C4-2B (cell line): ENCODE measurements around the gene RPGRIP1.

Experiments
- H3K27ac ChIP-seq: fragments of 450-650 bp; 2 replicates; pipeline ENCODE4 v1.5.1; 2017
- ZFX ChIP-seq: fragments of 450-650 bp; IDR thresholded peaks from 2 replicates; pipeline ENCODE4 v1.6.1; 2017
- TF ChIP-seq, protein P1 (sequence below): fragments of 450-650 bp; conservative IDR thresholded peaks from 2 replicates; pipeline ENCODE4 v1.5.1; 2017; ENCODE audit warnings: mild to moderate bottlenecking

Gene RPGRIP1

DNA sequence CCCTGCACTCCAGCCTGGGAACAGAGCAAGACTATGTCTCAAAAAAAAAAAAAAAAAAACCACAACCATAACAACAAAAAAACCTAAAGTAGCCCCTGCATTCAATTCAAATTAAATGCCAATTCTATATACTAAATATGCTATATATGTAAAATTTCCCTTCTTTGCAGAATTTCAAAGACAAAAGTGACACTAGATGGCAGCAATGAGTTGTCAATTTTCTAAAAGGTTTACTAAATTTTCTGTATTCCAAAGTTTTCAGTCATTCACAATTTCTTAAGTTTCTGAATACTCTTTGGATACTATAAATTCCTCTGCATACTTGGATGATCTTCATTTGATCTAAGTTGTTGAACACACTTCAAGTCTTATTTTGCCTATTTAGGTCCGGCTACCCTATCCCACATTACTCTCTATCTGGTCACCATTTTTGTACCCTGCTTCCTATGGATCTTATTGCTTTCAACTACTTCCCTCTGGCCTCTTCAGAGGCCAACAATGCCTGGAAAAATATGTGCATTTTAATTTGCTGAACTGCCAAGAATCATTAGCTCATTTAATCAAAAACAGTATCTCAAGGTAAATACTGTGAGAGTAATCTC is 38.6 kb upstream of the RPGRIP1 start:
- H3K27ac ChIP-seq = no peak overlapping the region
- TF ChIP-seq ZFX = no peak
- TF ChIP-seq, protein P1, sequence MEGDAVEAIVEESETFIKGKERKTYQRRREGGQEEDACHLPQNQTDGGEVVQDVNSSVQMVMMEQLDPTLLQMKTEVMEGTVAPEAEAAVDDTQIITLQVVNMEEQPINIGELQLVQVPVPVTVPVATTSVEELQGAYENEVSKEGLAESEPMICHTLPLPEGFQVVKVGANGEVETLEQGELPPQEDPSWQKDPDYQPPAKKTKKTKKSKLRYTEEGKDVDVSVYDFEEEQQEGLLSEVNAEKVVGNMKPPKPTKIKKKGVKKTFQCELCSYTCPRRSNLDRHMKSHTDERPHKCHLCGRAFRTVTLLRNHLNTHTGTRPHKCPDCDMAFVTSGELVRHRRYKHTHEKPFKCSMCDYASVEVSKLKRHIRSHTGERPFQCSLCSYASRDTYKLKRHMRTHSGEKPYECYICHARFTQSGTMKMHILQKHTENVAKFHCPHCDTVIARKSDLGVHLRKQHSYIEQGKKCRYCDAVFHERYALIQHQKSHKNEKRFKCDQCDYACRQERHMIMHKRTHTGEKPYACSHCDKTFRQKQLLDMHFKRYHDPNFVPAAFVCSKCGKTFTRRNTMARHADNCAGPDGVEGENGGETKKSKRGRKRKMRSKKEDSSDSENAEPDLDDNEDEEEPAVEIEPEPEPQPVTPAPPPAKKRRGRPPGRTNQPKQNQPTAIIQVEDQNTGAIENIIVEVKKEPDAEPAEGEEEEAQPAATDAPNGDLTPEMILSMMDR = peak; percentile 61

DNA sequence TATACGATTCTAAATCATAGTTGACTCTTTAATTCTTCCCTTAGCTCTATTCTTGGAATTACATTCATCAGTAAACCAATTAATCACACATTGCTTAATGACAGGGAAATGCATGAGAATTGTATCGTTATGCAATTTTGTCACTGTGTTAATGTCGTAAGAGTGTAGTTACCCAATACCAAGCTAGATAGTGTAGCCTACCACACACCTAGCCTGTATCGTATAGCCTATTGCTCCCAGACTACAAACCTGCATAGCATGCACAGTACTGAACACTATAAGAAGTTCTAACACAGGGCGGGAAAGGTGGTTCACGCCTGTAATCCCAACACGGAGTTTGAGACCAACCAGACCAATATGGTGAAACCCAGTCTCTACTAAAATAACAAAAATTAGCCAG is 35.3 kb upstream of the RPGRIP1 start:
- H3K27ac ChIP-seq = 0 out of 2 replicates have a peak overlapping the region, but pooled peaks have one; percentile 9
- TF ChIP-seq, protein P1 = no peak
- TF ChIP-seq ZFX = no peak

DNA sequence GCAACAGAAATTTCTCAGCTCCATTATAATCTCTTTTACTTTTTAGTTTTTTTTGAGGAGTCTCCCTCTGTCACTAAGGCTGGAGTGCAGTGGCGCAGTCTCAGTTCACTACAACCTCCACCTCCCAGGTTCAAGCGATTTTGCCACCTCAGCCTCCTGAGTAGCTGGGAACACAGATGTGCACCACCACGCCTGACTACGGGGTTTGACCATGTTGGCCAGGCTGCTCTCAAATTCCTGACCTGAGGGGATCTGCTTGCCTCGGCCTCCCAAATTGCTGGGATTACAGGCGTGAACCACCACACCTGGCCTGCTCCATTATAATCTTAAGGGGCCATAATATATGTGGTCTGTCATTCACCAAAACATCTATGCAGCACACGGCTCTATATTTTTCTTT is 34.1 kb upstream of the RPGRIP1 start:
- H3K27ac ChIP-seq = peak overlapping the region; percentile 43
- TF ChIP-seq ZFX = no peak

DNA sequence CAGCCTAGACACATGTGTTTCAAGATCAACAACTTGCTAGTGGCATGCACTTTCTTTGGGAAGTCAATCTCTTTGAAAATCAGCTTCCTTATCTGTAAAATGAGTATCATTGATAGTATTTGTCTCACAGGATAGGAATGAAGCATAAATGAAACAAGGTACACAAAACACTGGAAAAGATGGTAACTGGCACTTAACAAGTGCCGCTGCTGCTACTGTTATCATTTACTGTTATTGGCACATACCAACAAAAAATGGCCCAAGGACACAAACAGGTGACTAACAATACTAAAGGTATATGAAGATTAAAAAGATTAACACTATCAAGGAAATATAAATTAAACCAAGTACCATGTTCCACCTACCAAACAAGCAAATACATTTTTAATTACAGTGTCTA is 31.5 kb upstream of the RPGRIP1 start:
- no peak for TF ChIP-seq ZFX
- TF ChIP-seq, protein P1 = no peak
- H3K27ac ChIP-seq = no peak overlapping the region

DNA sequence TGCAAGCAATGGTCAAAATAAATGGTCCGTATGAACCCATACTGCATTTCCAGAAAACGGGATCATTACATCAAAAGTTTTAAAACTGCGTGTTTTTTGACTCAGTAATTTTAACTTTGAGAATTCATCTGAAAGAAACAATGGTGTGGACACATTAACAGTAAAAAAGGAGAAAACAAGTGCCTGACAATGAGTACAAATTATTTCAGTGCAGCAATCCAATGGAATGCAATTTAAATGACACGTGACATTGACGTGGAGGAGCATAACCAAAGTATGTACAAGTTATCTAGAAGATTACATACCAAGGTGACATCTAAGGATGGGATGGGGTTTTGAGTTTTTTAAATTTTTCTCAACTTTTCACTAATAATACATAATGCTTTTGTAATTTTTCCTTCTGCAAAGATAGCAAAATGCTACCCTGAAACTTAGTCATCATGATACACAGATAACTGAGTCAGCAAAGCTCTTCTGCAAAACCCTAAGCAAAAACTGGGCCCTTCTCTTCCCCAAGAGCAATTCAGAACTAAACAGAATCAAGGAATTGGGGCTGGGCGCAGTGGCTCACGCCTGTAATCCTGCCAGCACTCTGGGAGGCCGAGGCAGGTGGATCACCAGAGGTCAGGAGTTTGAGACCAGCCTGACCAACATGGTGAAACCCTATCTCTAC is 31.0 kb upstream of the RPGRIP1 start:
- TF ChIP-seq ZFX = no peak
- TF ChIP-seq, protein P1 = no peak
- no peak overlapping the region; the same call in 1 of the 2 replicates for H3K27ac ChIP-seq

DNA sequence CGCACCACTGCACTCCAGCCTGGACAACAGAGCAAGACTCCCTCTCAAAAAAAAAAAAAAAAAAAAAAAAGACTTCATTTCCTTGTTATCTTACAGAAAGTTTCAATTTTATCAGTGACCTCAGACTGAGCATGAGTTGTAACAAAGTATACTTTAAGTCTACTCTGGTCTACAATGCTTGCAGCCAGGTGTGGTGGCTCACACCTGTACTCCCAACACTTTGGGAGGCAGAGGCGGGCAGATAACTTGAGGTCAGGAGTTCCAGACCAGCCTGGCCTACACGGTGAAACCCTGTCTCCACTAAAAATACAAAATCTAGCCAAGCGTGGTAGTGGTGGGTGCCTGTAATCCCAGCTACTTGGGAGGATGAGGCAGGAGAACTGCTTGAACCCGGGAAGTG is 28.7 kb upstream of the RPGRIP1 start:
- TF ChIP-seq ZFX = no peak
- TF ChIP-seq, protein P1 = no peak
- H3K27ac ChIP-seq = no peak overlapping the region

DNA sequence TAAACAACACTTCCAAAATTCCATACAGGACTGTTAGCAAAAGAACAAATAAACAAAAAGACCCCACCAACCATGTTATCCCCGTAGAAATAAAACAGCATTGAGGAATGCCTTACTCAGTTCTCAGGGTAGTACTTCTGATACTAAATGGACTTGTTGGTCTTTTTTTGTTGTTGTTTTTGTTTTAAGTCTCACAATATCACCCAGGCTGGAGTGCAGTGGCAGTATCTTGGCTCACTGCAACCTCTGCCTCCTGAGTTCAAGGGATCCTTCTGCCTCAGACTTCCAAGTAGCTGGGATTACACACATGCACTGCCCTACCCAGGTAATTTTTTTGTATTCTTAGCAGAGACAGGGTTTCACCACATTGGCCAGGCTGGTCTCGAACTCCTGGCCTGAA is 27.7 kb upstream of the RPGRIP1 start:
- TF ChIP-seq, protein P1 = no peak
- no peak overlapping the region for H3K27ac ChIP-seq
